OCI-LY1 (cell line): Measurements from ENCODE around the gene NIPAL3.
"Not testable (repeated sequence)": the region's sequence is repeated elsewhere in the genome, so short reads cannot be mapped to it uniquely, and the experiment has no call there.

Experiments
- H2AFZ ChIP-seq: fragments of 200-600 bp; sonication (generic), shearing (Covaris generic); 2 replicates; pipeline ENCODE4 v1.6.0; 2014; ENCODE audit warnings: antibody characterized with exemption, mild to moderate bottlenecking, low read length
- H3F3A ChIP-seq: fragments of 200-600 bp; sonication (generic), shearing (Covaris generic); 2 replicates; pipeline ENCODE4 v1.6.0; 2014; ENCODE audit warnings: mild to moderate bottlenecking, antibody characterized with exemption, low read length, moderate library complexity; ENCODE audit not compliant: insufficient read depth
- H3K27ac ChIP-seq: fragments of 200-600 bp; sonication (generic); 2 replicates; pipeline ENCODE4 v1.5.1; 2014; ENCODE audit warnings: low read length, mixed run types, mild to moderate bottlenecking, low read depth; ENCODE audit not compliant: poor library complexity, severe bottlenecking
- H3K27me3 ChIP-seq: fragments of 200-600 bp; sonication (generic); 2 replicates; pipeline ENCODE4 v1.6.0; 2014; ENCODE audit warnings: antibody characterized with exemption, mild to moderate bottlenecking, low read length, moderate library complexity; ENCODE audit not compliant: insufficient read depth
- H3K36me3 ChIP-seq: fragments of 200-600 bp; sonication (generic); 2 replicates; pipeline ENCODE4 v1.6.1; 2014; ENCODE audit warnings: mild to moderate bottlenecking, antibody characterized with exemption, low read length, moderate library complexity, mixed read lengths; ENCODE audit not compliant: insufficient read depth
- H3K4me1 ChIP-seq: fragments of 200-600 bp; sonication (generic); 2 replicates; pipeline ENCODE4 v1.5.1; 2014; ENCODE audit warnings: mild to moderate bottlenecking, low read length, moderate library complexity; ENCODE audit not compliant: insufficient read depth, severe bottlenecking
- H3K4me2 ChIP-seq: fragments of 200-600 bp; sonication (generic), shearing (Covaris generic); 2 replicates; pipeline ENCODE4 v1.6.1; 2014; ENCODE audit warnings: low read length
- H3K4me3 ChIP-seq: fragments of 200-600 bp; sonication (generic); 2 replicates; pipeline ENCODE4 v1.5.1; 2014; ENCODE audit warnings: low read length, low read depth, mild to moderate bottlenecking, mixed read lengths; ENCODE audit not compliant: poor library complexity, severe bottlenecking
- H3K79me2 ChIP-seq: fragments of 200-600 bp; shearing (Covaris generic); 2 replicates; pipeline ENCODE4 v1.6.1; 2016; ENCODE audit warnings: mixed run types, low read length, mixed read lengths; ENCODE audit not compliant: insufficient read depth
- H3K9ac ChIP-seq: fragments of 200-600 bp; sonication (generic), shearing (Covaris generic); 2 replicates; pipeline ENCODE4 v1.6.1; 2014; ENCODE audit warnings: mild to moderate bottlenecking, low read length, mixed read lengths
- H3K9me2 ChIP-seq: fragments of 200-600 bp; sonication (generic), shearing (Covaris generic); 2 replicates; pipeline ENCODE4 v1.6.1; 2014; ENCODE audit warnings: low read depth, mild to moderate bottlenecking, low read length, mixed read lengths
- H3K9me3 ChIP-seq: fragments of 200-600 bp; shearing (Covaris generic); 2 replicates; pipeline ENCODE4 v1.6.1; 2014; ENCODE audit warnings: low read length, mixed read lengths
- H4K20me1 ChIP-seq: fragments of 200-600 bp; sonication (generic), shearing (Covaris generic); 2 replicates; pipeline ENCODE4 v1.6.0; 2016; ENCODE audit warnings: mild to moderate bottlenecking, low read length; ENCODE audit not compliant: insufficient read depth
- CTCF ChIP-seq: fragments of 200-600 bp; sonication (generic), shearing (Covaris generic); IDR thresholded peaks from 2 replicates; pipeline ENCODE4 v1.5.1; 2017; ENCODE audit warnings: mild to moderate bottlenecking, antibody characterized with exemption, low read length, moderate library complexity, mixed read lengths
- EZH2 ChIP-seq: fragments of 200-600 bp; sonication (generic), shearing (Covaris generic); IDR thresholded peaks from 2 replicates; pipeline ENCODE4 v1.8.0; 2017; ENCODE audit warnings: borderline replicate concordance, mixed run types, mild to moderate bottlenecking, antibody characterized with exemption, low read length, moderate library complexity, mixed read lengths

The NIPAL3 gene

GRCh38 chr1:24516506-24516905 lies 100.9 kb downstream of the NIPAL3 start:
- Histone ChIP-seq H3K4me2 (no peak overlapping the region), H3K79me2 (no peaks in the 10 kb centered on the region), H3K36me3 (no peaks in the 10 kb centered on the region; the same call in 1 of the 2 replicates), H3K9me2 (no peaks in the 10 kb centered on the region), H3F3A (no peaks in the 10 kb centered on the region), H3K9me3 (no peaks in the 10 kb centered on the region), H4K20me1 (no peaks in the 10 kb centered on the region), H3K9ac (no peak overlapping the region), H3K4me1 (no peaks in the 10 kb centered on the region), H3K27ac (no peak overlapping the region), H3K4me3 (no peak overlapping the region), H2AFZ (no peak overlapping the region), H3K27me3 (no peaks in the 10 kb centered on the region)
- TF ChIP-seq CTCF: no peak
- no peak for TF ChIP-seq EZH2

- no peaks in the 10 kb centered on the region for H3K9me3 ChIP-seq
- no peak overlapping the region for H2AFZ ChIP-seq
- TF ChIP-seq EZH2: no peak
- no peak for TF ChIP-seq CTCF
- H3K36me3 ChIP-seq: no peaks in the 10 kb centered on the region; the same call in 1 of the 2 replicates
- H3K9me2 ChIP-seq: no peaks in the 10 kb centered on the region
- no peaks in the 10 kb centered on the region for H3K79me2 ChIP-seq
- no peak overlapping the region for H3K9ac ChIP-seq
- no peaks in the 10 kb centered on the region for H4K20me1 ChIP-seq
- no peak overlapping the region for H3K4me2 ChIP-seq
- H3K27me3 ChIP-seq: no peaks in the 10 kb centered on the region
- no peaks in the 10 kb centered on the region for H3F3A ChIP-seq
- no peak overlapping the region for H3K4me3 ChIP-seq
- no peaks in the 10 kb centered on the region for H3K4me1 ChIP-seq
- no peak overlapping the region for H3K27ac ChIP-seq
Measured at GRCh38 chr1:24517898-24518297, 102.3 kb downstream of the NIPAL3 start.

GRCh38 chr1:24520282-24520681 lies 104.7 kb downstream of the NIPAL3 start:
- H3K9me3 ChIP-seq, H3K27ac ChIP-seq, H4K20me1 ChIP-seq, H3K27me3 ChIP-seq, H3K4me1 ChIP-seq, H2AFZ ChIP-seq, H3K79me2 ChIP-seq, H3K9me2 ChIP-seq, H3F3A ChIP-seq, H3K4me3 ChIP-seq, H3K36me3 ChIP-seq, H3K4me2 ChIP-seq, H3K9ac ChIP-seq: not testable (repeated sequence)
